Activated CD4-positive, alpha-beta T cell treated with anti-CD3 and anti-CD28 coated beads, Interleukin-2, amount 50 U/mL, for 24 hours (primary cell): ENCODE data around the gene RUFY1.
"Not testable (repeated sequence)": the region's sequence is repeated elsewhere in the genome, so short reads cannot be mapped to it uniquely, and the experiment has no call there.

Experiments
- DNase-seq, 2 donors: peaks; one replicate each; pipeline ENCODE4 v3.0.0-alpha.2; 2020; ENCODE audit warnings: low read depth in 1 of 2, low spot score in 1 of 2

The RUFY1 gene

GRCh38 chr5:179657302-179658178 is 107.2 kb downstream of the RUFY1 start:
- not testable (repeated sequence) for DNase-seq

DNA sequence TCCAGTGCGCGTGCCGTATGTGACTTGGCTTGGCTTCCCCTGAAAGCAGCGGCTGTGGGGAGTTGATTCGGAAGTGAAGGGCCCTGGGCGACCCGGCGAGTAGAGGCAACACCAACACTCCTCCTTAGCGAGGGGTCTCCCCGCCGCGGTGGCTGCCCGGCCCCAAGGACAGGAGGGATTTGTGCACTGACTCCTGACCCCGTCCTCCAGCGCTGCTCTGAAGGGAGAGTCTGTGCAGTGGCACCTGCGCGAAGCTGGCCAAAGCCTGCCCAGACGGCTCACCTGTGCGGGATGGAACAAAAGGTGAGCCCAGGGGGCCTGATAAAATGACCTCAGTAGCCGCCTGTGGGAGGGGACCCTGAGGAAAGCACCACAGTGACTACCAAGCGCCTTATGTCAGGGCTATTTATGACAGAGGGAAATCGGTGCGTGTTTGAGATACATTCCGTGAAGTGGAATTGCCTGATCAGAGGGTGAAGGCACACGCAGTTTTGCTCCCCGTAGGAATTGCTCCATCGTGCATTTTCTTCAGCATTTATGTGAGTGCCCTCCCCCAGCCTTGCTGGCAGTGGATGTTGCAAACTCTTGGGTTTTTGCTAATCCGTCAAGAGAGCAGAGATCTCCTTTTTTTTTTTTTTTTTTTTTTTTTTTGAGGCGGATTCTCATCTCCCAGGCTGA is 108.0 kb downstream of the RUFY1 start:
- DNase-seq = not testable (repeated sequence)
